ENCODE results near the gene KCNJ4. TPM values are rescaled to one million over a fixed set of nuclear protein-coding genes. Genes with fewer than 3 reads are reported as not detected.
"Not testable (repeated sequence)": the region's sequence is repeated elsewhere in the genome, so short reads cannot be mapped to it uniquely, and the experiment has no call there.

KCNJ4 gene
- total RNA-seq, 4 donors from 2014 or later, result 0.63 to 1.6 (median 1.1) TPM

DNA sequence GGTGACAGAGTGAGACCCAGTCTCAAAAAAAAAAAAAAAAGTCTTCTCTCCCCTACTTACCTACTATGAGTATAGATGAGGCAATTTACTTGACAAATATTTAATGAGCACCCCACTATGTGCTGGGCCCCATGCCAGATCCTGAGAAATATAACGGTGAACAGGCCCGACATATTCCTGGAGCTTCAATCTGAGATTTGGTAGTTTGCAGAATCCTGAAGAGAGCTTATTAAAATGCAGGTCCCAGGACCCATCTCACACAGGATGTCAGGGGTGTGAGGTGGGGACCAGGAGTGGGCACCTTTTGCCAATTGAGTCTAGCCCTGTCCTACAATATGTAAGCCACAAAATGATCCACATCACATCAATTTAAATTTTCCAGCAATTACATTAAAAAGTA, 44.0 kb downstream of the KCNJ4 start:
- no peak for TF ChIP-seq EP300 (IDR thresholded peaks at IDR 0.05)
- TF ChIP-seq CTCF (IDR thresholded peaks at IDR 0.05), result no peak
- no peak for TF ChIP-seq POLR2A (IDR thresholded peaks at IDR 0.05)
- H3K4me1 ChIP-seq, result peaks cover 0 to 13% (median 5%) of the 10 kb centered on the region in 4 donors
- 98 to 100% methylated on average over 2 of the region's 2 CpGs for WGBS, 2 donors
- no peak overlapping the region for H3K27ac ChIP-seq
- no peaks in the 10 kb centered on the region for H3K9me3 ChIP-seq
- DNase-seq (ENCODE audit: low spot score in 2 of 2), result no peak
- no peaks in the 10 kb centered on the region for H3K27me3 ChIP-seq
- no peak overlapping the region for H3K4me3 ChIP-seq
- H3K36me3 ChIP-seq, result no peaks in the 10 kb centered on the region

- DNase-seq (ENCODE audit: low spot score in 2 of 2); H3K36me3 ChIP-seq; H3K9me3 ChIP-seq; H3K27me3 ChIP-seq; H3K27ac ChIP-seq; H3K4me3 ChIP-seq: not testable (repeated sequence)
- H3K4me1 ChIP-seq, result peaks cover 0 to 13% (median 5%) of the 10 kb centered on the region in 4 donors
- WGBS, 2 donors, result 91 to 95% methylated on average over 22 to 26 of the region's 35 CpGs
Observed at GRCh38 chr22:38409916-38410315, 45.1 kb downstream of the KCNJ4 start.

GRCh38 chr22:38406617-38407016, 48.4 kb downstream of the KCNJ4 start:
- no peak overlapping the region for H3K27ac ChIP-seq
- H3K27me3 ChIP-seq, result no peaks in the 10 kb centered on the region
- H3K4me1 ChIP-seq, result no peaks in the 10 kb centered on the region
- no peaks in the 10 kb centered on the region for H3K36me3 ChIP-seq
- no peak for DNase-seq (ENCODE audit: low spot score in 2 of 2)
- 73 to 78% methylated on average over 4 of the region's 4 CpGs for WGBS, 2 donors
- no peak for TF ChIP-seq POLR2A (IDR thresholded peaks at IDR 0.05)
- TF ChIP-seq CTCF (IDR thresholded peaks at IDR 0.05), result no peak
- TF ChIP-seq EP300 (IDR thresholded peaks at IDR 0.05), result no peak
- H3K4me3 ChIP-seq, result no peak overlapping the region
- H3K9me3 ChIP-seq, result no peaks in the 10 kb centered on the region

GRCh38 chr22:38404419-38404818, 50.6 kb downstream of the KCNJ4 start:
- Histone ChIP-seq H3K27me3 (no peaks in the 10 kb centered on the region), H3K36me3 (no peaks in the 10 kb centered on the region), H3K4me1 (peaks cover 0 to 3% (median 0%) of the 10 kb centered on the region in 4 donors), H3K9me3 (no peaks in the 10 kb centered on the region), H3K4me3 (no peak overlapping the region), H3K27ac (no peak overlapping the region)
- no peak for DNase-seq (ENCODE audit: low spot score in 2 of 2)
- 92 to 94% methylated on average over 6 of the region's 6 CpGs for WGBS, 2 donors
- TF ChIP-seq POLR2A (IDR thresholded peaks at IDR 0.05) (no peak), EP300 (IDR thresholded peaks at IDR 0.05) (no peak), CTCF (IDR thresholded peaks at IDR 0.05) (no peak)

DNA sequence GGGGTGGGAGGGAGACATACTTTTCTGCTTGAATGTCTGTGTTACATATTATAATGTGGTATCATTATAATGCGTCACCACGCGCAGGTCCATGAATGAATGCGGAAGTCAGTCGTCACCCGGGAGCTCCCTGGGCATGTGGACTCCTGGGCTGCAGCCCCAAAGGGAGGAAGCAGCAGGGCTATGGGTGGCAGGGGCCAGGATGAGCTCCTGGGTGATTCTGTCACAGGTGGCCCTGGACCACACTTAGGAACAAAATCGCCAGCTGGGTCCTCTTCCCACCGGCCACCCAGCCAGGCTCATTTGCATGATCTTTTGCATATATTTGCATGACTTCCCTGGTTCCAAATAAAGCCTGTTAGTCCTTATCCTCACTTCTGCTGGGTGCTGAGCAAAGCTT, 51.2 kb downstream of the KCNJ4 start:
- no peak overlapping the region for H3K27ac ChIP-seq
- 78 to 83% methylated on average over 8 of the region's 8 CpGs for WGBS, 2 donors
- H3K9me3 ChIP-seq, result no peaks in the 10 kb centered on the region
- H3K27me3 ChIP-seq, result no peaks in the 10 kb centered on the region
- H3K36me3 ChIP-seq, result no peaks in the 10 kb centered on the region
- no peak for DNase-seq (ENCODE audit: low spot score in 2 of 2)
- H3K4me1 ChIP-seq, result peaks cover 0 to 5% (median 0%) of the 10 kb centered on the region in 4 donors
- TF ChIP-seq EP300 (IDR thresholded peaks at IDR 0.05), result no peak
- no peak for TF ChIP-seq CTCF (IDR thresholded peaks at IDR 0.05)
- TF ChIP-seq POLR2A (IDR thresholded peaks at IDR 0.05), result no peak
- H3K4me3 ChIP-seq, result no peak overlapping the region

DNA sequence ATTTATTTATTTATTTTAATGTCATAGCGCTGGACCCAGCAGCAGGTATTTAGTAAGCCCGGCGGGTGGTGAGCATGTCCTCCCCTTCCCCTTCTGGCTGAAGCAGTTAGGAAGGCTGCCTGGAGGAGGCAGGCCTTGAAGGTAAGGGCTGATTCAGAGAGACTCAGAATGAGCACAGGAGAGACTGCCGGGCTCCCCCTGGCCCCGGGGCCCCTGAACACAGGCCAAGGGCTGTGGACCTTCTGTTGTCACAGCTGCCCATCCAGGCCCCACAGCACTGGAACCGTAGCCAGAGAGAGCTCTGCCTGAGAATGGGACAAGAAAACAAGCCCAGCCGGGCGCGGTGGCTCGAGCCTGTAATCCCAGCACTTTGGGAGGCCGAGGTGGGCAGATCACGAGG, 52.8 kb downstream of the KCNJ4 start:
- Histone ChIP-seq H3K36me3 (no peaks in the 10 kb centered on the region), H3K27ac (no peak overlapping the region), H3K27me3 (no peaks in the 10 kb centered on the region), H3K9me3 (no peaks in the 10 kb centered on the region), H3K4me3 (no peak overlapping the region), H3K4me1 (peaks cover 0 to 6% (median 0%) of the 10 kb centered on the region in 4 donors)
- no peak for DNase-seq (ENCODE audit: low spot score in 2 of 2)
- no peak for TF ChIP-seq POLR2A (IDR thresholded peaks at IDR 0.05)
- no peak for TF ChIP-seq CTCF (IDR thresholded peaks at IDR 0.05)
- no peak for TF ChIP-seq EP300 (IDR thresholded peaks at IDR 0.05)
- WGBS, 2 donors, result 84 to 91% methylated on average over 12 of the region's 12 CpGs

Data from tibial nerve (tissue), 4 donors.